ENCODE data around the gene ACAP2. TPM values are rescaled to one million over a fixed set of nuclear protein-coding genes. Genes with fewer than 3 reads are reported as not detected.
A peak's percentile ranks its signal among the peaks of the same experiment; 100 is the strongest.

ACAP2 gene
- total and polyA plus RNA-seq, 2 donors from 2014 or later, result 4.6 to 50.1 TPM

DNA sequence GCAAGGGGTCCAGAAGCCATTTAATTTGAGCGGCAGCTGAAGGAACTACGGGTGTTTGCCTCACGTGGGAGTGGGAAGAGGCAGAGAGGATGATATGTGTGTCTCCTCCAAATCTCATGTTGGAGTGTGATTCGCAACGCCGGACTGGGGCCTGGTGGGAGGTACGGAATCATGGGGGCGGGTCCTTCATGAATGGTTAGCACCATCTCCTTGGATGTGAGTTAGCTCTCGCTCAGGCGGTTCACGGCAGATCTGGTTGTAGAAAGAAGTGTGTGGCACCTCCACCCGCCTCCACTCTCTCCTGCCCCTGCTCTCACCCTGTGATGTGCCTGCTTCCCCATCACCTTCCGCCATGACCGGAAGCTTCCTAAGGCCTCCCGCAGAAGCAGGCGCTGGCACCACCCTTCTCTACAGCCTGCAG is 197.3 kb downstream of the ACAP2 start:
- FAIRE-seq, result no peak
- intact Hi-C loops (cut with DNase I), result loop anchor here (10.0 kb wide), 1 partner anchor 121 kb away; no protein-coding TSS in a partner anchor

DNA sequence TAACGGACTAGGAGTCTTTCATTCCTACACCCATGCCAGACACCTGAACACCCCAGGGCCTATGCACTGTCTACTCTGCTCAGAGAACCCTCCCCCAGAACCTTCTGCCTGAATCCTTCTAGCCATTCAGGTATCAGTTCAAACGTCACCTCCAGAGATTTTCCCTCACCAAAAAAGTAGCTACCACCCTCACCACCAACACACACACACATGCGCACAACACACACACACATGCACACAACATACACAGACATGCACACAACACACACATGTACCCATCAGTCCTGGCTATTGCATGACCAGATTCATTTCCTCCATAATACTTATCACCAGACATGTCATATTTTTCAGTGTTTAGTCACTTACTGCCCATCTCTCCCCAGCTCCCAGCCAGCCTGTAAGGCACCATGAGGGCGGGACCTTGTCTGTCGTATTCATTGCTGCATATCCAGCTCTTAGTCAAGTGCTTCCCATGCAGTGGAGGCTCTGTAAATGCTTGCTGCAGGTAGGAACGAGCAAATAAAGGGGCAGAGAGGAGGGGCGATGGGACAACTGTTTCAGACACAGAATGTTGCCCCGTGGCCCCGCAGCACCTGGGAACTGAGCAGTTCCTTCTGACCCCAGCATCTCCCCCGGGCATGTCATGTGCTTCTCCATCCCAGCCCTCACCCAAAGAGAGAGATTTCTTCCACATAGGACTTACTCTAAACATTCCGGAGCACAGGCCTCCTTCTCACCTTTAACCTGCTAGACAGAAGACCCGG is 201.0 kb downstream of the ACAP2 start:
- DNase-seq, result peak in 1 of 5 donors; percentile 25

More for the DNA sequence above, 197.3 kb downstream of the ACAP2 start:
- no peaks in the 10 kb centered on the region for H3K4me1 ChIP-seq (ENCODE audit: control insufficient read depth in 2 of 3, insufficient read depth in 2 of 3, low read depth in 1 of 3, low read length in 3 of 3)
- H3K9me3 ChIP-seq (ENCODE audit: control insufficient read depth in 2 of 3, insufficient read depth in 1 of 3, low read length in 3 of 3), result no peaks in the 10 kb centered on the region
- TF ChIP-seq, protein P1, sequence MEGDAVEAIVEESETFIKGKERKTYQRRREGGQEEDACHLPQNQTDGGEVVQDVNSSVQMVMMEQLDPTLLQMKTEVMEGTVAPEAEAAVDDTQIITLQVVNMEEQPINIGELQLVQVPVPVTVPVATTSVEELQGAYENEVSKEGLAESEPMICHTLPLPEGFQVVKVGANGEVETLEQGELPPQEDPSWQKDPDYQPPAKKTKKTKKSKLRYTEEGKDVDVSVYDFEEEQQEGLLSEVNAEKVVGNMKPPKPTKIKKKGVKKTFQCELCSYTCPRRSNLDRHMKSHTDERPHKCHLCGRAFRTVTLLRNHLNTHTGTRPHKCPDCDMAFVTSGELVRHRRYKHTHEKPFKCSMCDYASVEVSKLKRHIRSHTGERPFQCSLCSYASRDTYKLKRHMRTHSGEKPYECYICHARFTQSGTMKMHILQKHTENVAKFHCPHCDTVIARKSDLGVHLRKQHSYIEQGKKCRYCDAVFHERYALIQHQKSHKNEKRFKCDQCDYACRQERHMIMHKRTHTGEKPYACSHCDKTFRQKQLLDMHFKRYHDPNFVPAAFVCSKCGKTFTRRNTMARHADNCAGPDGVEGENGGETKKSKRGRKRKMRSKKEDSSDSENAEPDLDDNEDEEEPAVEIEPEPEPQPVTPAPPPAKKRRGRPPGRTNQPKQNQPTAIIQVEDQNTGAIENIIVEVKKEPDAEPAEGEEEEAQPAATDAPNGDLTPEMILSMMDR (IDR thresholded peaks at IDR 0.05; ENCODE audit: borderline replicate concordance, extremely low read depth, insufficient read depth), result no peak
- peak in 1 of 5 donors; percentile 35 for DNase-seq
- no peak overlapping the region for H3K4me3 ChIP-seq (ENCODE audit: low read length in 3 of 3)
- no peak overlapping the region for H3K9ac ChIP-seq (ENCODE audit: low read length in 3 of 3)
- H3K27me3 ChIP-seq (ENCODE audit: control insufficient read depth, insufficient read depth, low read length), result no peaks in the 10 kb centered on the region
- no peaks in the 10 kb centered on the region for H3K36me3 ChIP-seq (ENCODE audit: control insufficient read depth in 2 of 3, insufficient read depth in 3 of 3, low read length in 3 of 3)
- no peak overlapping the region for H3K27ac ChIP-seq (ENCODE audit: low read depth in 2 of 2, low read length in 2 of 2)

DNA sequence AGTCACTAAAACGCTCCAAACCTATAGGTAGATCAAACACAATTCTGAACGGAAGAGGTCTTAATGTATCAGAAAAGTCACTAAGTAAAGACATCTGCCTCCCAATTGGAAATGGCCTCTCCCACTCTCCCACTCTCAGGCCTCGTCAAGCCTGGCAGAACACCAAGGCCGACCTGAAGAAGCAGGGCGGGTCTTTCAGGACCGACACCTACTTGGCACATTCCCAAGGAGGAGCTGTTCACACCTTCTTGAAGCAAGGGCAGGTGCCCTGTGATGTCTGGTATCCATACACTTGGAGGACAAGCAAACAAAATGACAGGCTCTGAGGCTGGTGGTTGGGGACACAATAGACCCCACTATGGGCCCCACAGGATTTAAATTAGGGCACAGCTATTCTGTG is 201.9 kb downstream of the ACAP2 start:
- Histone ChIP-seq H3K4me1 (ENCODE audit: control insufficient read depth in 2 of 3, insufficient read depth in 2 of 3, low read depth in 1 of 3, low read length in 3 of 3) (peaks cover 0 to 14% (median 3%) of the 10 kb centered on the region in 3 donors), H3K4me3 (ENCODE audit: low read length in 3 of 3) (no peak overlapping the region), H3K9ac (ENCODE audit: low read length in 3 of 3) (no peak overlapping the region), H3K27me3 (ENCODE audit: control insufficient read depth, insufficient read depth, low read length) (no peaks in the 10 kb centered on the region), H3K9me3 (ENCODE audit: control insufficient read depth in 2 of 3, insufficient read depth in 1 of 3, low read length in 3 of 3) (peaks cover 0 to 9% (median 0%) of the 10 kb centered on the region in 3 donors), H3K27ac (ENCODE audit: low read depth in 2 of 2, low read length in 2 of 2) (no peak overlapping the region), H3K36me3 (ENCODE audit: control insufficient read depth in 2 of 3, insufficient read depth in 3 of 3, low read length in 3 of 3) (no peaks in the 10 kb centered on the region)
- intact Hi-C loops (cut with DNase I), result loop anchor here (10.0 kb wide), 1 partner anchor 116 kb away; no protein-coding TSS in a partner anchor
- DNase-seq (no peak), FAIRE-seq (no peak)
- TF ChIP-seq, protein P1 (IDR thresholded peaks at IDR 0.05; ENCODE audit: borderline replicate concordance, extremely low read depth, insufficient read depth), result no peak

More for the DNA sequence above, 201.0 kb downstream of the ACAP2 start:
- H3K9me3 ChIP-seq (ENCODE audit: control insufficient read depth in 2 of 3, insufficient read depth in 1 of 3, low read length in 3 of 3), result peaks cover 0 to 3% (median 0%) of the 10 kb centered on the region in 3 donors
- H3K36me3 ChIP-seq (ENCODE audit: control insufficient read depth in 2 of 3, insufficient read depth in 3 of 3, low read length in 3 of 3), result no peaks in the 10 kb centered on the region
- no peaks in the 10 kb centered on the region for H3K27me3 ChIP-seq (ENCODE audit: control insufficient read depth, insufficient read depth, low read length)
- H3K27ac ChIP-seq (ENCODE audit: low read depth in 2 of 2, low read length in 2 of 2), result no peak overlapping the region
- peaks cover 0 to 14% (median 3%) of the 10 kb centered on the region in 3 donors for H3K4me1 ChIP-seq (ENCODE audit: control insufficient read depth in 2 of 3, insufficient read depth in 2 of 3, low read depth in 1 of 3, low read length in 3 of 3)
- no peak overlapping the region for H3K4me3 ChIP-seq (ENCODE audit: low read length in 3 of 3)
- intact Hi-C loops (cut with DNase I), result loop anchor here (10.0 kb wide), 1 partner anchor 117 kb away; no protein-coding TSS in a partner anchor
- TF ChIP-seq, protein P1 (IDR thresholded peaks at IDR 0.05; ENCODE audit: borderline replicate concordance, extremely low read depth, insufficient read depth), result no peak
- H3K9ac ChIP-seq (ENCODE audit: low read length in 3 of 3), result no peak overlapping the region
- no peak for FAIRE-seq
